HepG2 (cell line): Measurements from ENCODE around the gene LRRC8E. TPM values are rescaled to one million over a fixed set of nuclear protein-coding genes. Genes with fewer than 3 reads are reported as not detected.

Experiments
- DMAP1 ChIP-seq: IDR thresholded peaks from 2 replicates; pipeline ENCODE4 v1.6.1; 2016
- DR1 ChIP-seq: sonication (generic); formaldehyde crosslinking; IDR thresholded peaks from 2 replicates; pipeline ENCODE4 v1.8.0; 2021; ENCODE audit warnings: mild to moderate bottlenecking, missing genetic modification reagents, inconsistent platforms
- ELK4 ChIP-seq: sonication (generic); formaldehyde crosslinking; IDR thresholded peaks from 2 replicates; pipeline ENCODE4 v1.9.0; 2021; ENCODE audit warnings: missing genetic modification reagents, borderline replicate concordance
- FIP1L1 ChIP-seq: fragments of 200-400 bp; formaldehyde crosslinking; IDR thresholded peaks from 2 replicates; pipeline ENCODE4 v1.6.1; 2018; ENCODE audit warnings: low read depth, mild to moderate bottlenecking, low read length, moderate library complexity, borderline replicate concordance; ENCODE audit not compliant: insufficient read depth
- FOXM1 ChIP-seq: sonication (generic); formaldehyde crosslinking; IDR thresholded peaks from 2 replicates; pipeline ENCODE4 v1.5.0; 2020; ENCODE audit warnings: missing genetic modification reagents
- PPARG ChIP-seq: conservative IDR thresholded peaks from 2 replicates; pipeline ENCODE4 v1.6.1; 2016; ENCODE audit warnings: missing biosample characterization, missing genetic modification reagents
- RERE ChIP-seq: IDR thresholded peaks from 2 replicates; pipeline ENCODE4 v1.6.1; 2016; ENCODE audit warnings: low read depth, missing genetic modification reagents, missing compliant biosample characterization
- TARDBP ChIP-seq: sonication (generic); formaldehyde crosslinking; IDR thresholded peaks from 2 replicates; pipeline ENCODE4 v1.8.0; 2022; ENCODE audit warnings: mild to moderate bottlenecking, missing genetic modification reagents
- TCF12 ChIP-seq, 2 experiments: fragments of 450-650 bp in 1 of 2; sonication (generic) in 1 of 2; formaldehyde crosslinking in 1 of 2; IDR thresholded peaks; 2 replicates each; pipeline versions ENCODE4 v1.6.1 to v1.8.0; 2017 to 2022; ENCODE audit warnings: antibody characterized with exemption in 1 of 2, mild to moderate bottlenecking in 1 of 2, missing genetic modification reagents in 1 of 2, moderate library complexity in 1 of 2
- TOPORS ChIP-seq: sonication (generic); formaldehyde crosslinking; IDR thresholded peaks from 2 replicates; pipeline ENCODE4 v1.8.0; 2023; ENCODE audit warnings: mild to moderate bottlenecking, missing genetic modification reagents
- WIZ ChIP-seq: sonication (generic); formaldehyde crosslinking; IDR thresholded peaks from 2 replicates; pipeline ENCODE4 v1.5.1; 2020; ENCODE audit warnings: mild to moderate bottlenecking, missing genetic modification reagents
- ZFAT ChIP-seq: sonication (generic); formaldehyde crosslinking; conservative IDR thresholded peaks from 2 replicates; pipeline ENCODE4 v1.8.1; 2023; ENCODE audit warnings: missing genetic modification reagents, inconsistent platforms
- ZFP91 ChIP-seq: sonication (generic); formaldehyde crosslinking; IDR thresholded peaks from 2 replicates; pipeline ENCODE4 v1.9.0; 2022; ENCODE audit warnings: missing genetic modification reagents, mild to moderate bottlenecking, borderline replicate concordance
- ZIK1 ChIP-seq: sonication (generic); formaldehyde crosslinking; IDR thresholded peaks from 2 replicates; pipeline ENCODE4 v1.5.0; 2020; ENCODE audit warnings: mild to moderate bottlenecking, low read depth, missing genetic modification reagents, borderline replicate concordance
- ZNF503 ChIP-seq: sonication (generic); formaldehyde crosslinking; IDR thresholded peaks from 2 replicates; pipeline ENCODE4 v1.4.0; 2020; ENCODE audit warnings: missing genetic modification reagents
- ZNF576 ChIP-seq: sonication (generic); formaldehyde crosslinking; IDR thresholded peaks from 2 replicates; pipeline ENCODE4 v1.4.0; 2020; ENCODE audit warnings: mild to moderate bottlenecking, missing genetic modification reagents
- ZNF713 ChIP-seq: sonication (generic); formaldehyde crosslinking; IDR thresholded peaks from 2 replicates; pipeline ENCODE4 v1.4.0; 2020; ENCODE audit warnings: mild to moderate bottlenecking, missing genetic modification reagents
- polyA plus RNA-seq, 8 experiments: library from polyadenylated mRNA; depleted of rRNA in 3 of 8; stranded (reverse) in 7 of 8; unstranded in 1 of 8; fragments of >200 nt; fragmentation: Illumina TruSeq in 4 of 8; extraction: Trizol in 4 of 8; gene quantifications; 2 replicates each; pipeline versions ENCODE4 v1.2.1 to v1.2.3, GENCODE V29; 2011 to 2016; ENCODE audit warnings: low read depth in 4 of 8, missing spikeins in 1 of 8, mixed read lengths in 1 of 8; ENCODE audit not compliant: insufficient read depth in 1 of 8
- total RNA-seq, 5 experiments: library from RNA; depleted of rRNA; stranded (reverse); fragments of >200 nt; fragmentation: Illumina TruSeq; extraction: Trizol; gene quantifications; 2 replicates each; pipeline ENCODE4 v1.2.3, GENCODE V29; 2016; ENCODE audit warnings: low read depth in 1 of 5

The LRRC8E gene
- total and polyA plus RNA-seq, 2 of the 13 experiments (the other 11 are each of a cell fraction or from before 2014, with no cell fraction given): 8.0 to 10.3 TPM

GRCh38 chr19:7943444-7944176, 55.3 kb downstream of the LRRC8E start, which contains the start of gene TIMM44 (continued):
- TF ChIP-seq ZFP91 (CRISPR knock-in tag) (peak; percentile 80; the same call in 1 of the 2 replicates), PPARG (CRISPR knock-in tag) (no peak), DR1 (CRISPR knock-in tag) (peak; percentile 66), TARDBP (CRISPR knock-in tag) (peak; percentile 74; the same call in 1 of the 2 replicates), FIP1L1 (no peak), ELK4 (no peak), DMAP1 (peak; percentile 95; the same call in 1 of the 2 replicates), ZNF503 (no peak), FOXM1 (no peak), ZNF713 (CRISPR knock-in tag) (no peak), ZIK1 (CRISPR knock-in tag) (peak; percentile 67; the same call in 1 of the 2 replicates), TCF12 (IDR thresholded peaks at IDR 0.05) (no peak), TCF12 (CRISPR knock-in tag; IDR thresholded peaks at IDR 0.05) (no peak), RERE (CRISPR knock-in tag) (no peak), WIZ (CRISPR knock-in tag) (no peak), ZFAT (no peak; the same call in 1 of the 2 replicates), TOPORS (CRISPR knock-in tag) (peak; percentile 91), ZNF576 (no peak)
